Esophagus squamous epithelium (tissue), 4 donors: ENCODE measurements around the gene STAT4.

Source experiments
- CTCF ChIP-seq, 6 experiments: fragments of 450-650 bp in 4 of 6; fragments of 200-600 bp in 2 of 6; sonication (generic) in 2 of 6; IDR thresholded peaks; one replicate each; pipeline ENCODE4 v1.5.1; 2016 to 2019; ENCODE audit warnings: antibody characterized with exemption in 6 of 6, mild to moderate bottlenecking in 4 of 6, moderate library complexity in 4 of 6
- POLR2A ChIP-seq, 4 donors: fragments of 450-650 bp; IDR thresholded peaks; one replicate each; pipeline ENCODE4 v1.6.1; 2017; ENCODE audit warnings: antibody characterized with exemption in 4 of 4, mild to moderate bottlenecking in 4 of 4, moderate library complexity in 3 of 4

- TF ChIP-seq CTCF (IDR thresholded peaks at IDR 0.05): no peak
- TF ChIP-seq POLR2A (IDR thresholded peaks at IDR 0.05): no peak
These were observed 2.5 kb downstream of the STAT4 start for GRCh38 chr2:191148281-191148680.
